HG02571 (cell line): Measurements from ENCODE around the gene MAN1C1.

Source experiments
- ATAC-seq: cut with Tn5 transposase; IDR thresholded peaks from one replicate; pipeline ENCODE4 v1.9.1; 2021; ENCODE audit warnings: mild to moderate bottlenecking, moderate library complexity; ENCODE audit not compliant: unreplicated experiment

MAN1C1 gene

DNA sequence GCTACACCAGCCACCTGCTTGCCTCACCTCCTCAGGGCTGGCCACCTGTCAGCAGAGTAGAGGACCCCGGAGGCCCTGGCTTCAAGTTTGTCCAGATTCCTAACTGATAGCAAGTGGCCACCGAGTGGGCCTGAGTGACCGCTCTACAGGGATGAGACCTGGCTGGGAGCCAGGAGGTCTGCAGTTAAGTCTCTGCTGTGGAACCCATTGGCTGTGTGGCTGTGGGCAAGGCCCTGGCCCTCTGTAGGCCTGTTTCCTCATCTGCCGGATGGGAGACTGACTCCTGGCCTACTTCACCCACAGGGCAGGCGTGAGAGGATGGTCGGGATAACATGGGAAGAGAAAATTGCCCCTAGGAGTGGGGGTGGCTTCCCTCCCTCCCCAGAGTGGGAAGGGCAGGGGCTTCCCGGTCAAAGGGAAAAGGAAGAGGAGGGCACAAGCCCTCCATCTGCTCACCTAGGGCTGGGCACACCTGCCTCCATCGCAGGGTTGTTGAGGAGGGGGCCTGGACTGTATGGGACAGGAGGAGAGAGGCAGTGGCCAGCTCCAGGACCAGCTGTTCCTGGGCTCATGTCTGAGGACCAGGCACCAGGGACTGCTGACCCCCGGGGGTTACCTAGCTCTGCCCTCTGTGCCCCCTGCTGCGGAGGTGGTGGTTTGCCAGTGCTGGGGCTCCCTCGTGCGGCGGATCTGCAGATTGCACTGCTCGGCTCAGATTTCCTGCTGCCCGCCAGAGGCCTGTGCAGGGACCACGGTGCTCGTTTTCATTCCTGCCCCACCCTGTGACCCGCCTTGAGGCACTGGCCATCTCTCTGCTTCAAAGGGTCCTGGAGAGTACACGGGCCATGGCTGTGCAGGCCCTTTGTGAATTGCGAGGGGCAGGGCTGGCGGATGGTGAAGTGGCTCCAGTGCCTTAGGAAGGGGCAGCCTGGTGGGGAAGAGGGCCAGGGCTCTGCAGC, 194.0 kb downstream of the MAN1C1 start:
- no peak for ATAC-seq

GRCh38 chr1:25811384-25812082, 194.9 kb downstream of the MAN1C1 start:
- no peak for ATAC-seq

GRCh38 chr1:25813071-25813733, 196.6 kb downstream of the MAN1C1 start:
- ATAC-seq = no peak

DNA sequence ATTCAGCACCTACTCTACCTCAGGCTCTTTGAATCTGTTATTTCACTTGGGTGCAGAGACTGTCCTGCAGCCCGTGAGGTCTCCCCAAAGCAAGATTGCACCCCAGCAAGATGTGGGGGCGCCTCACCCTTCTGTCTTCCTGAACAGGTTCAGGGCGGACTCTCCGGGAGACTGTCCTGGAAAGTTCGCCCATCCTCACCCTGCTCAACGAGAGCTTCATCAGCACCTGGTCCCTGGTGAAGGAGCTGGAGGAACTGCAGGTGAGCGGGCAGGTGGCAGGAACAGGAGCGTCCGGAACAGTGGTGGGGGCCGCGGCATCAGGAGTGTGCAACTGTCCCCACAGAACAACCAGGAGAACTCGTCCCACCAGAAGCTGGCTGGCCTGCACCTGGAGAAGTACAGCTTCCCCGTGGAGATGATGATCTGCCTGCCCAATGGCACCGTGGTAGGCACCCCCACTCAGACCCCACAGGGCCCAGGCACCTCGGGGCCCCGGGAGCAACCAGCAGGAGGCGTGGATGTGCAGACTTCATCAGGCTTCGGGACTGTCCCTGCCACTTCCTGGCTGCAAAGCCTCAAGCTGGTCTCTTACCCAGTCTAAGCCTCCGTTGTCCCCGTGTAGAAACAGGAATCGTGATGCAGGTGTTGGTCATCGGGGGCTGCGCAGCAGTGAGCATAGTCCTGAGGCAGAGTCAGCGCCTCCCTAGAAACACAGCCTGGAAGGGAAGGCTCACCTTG, 197.3 kb downstream of the MAN1C1 start:
- ATAC-seq = no peak

DNA sequence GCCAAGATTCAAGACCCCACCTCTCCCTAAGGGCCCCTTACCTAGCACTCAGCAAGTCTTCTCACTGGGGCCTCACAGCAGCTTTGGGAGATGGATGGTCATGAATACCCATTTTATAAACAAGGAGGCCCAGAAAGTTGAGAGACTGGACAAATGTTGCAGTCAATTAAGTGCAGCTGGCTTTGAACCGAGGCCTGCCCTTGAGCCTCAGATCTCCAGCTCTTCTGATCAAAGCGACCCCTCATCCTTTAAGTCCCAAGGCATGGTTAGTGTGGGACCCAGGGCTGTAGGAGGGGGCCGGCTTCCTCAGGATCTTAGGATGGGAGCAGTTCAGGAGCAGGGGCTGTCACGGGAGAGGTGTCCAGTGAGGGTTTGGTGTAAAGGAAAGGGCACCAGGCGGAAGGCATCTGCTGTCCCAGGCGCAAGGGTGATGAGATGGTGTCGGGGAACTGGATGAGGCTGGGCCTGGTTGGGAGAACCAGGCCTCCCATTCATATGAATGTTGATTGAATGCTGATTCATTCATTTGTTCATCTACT, 198.0 kb downstream of the MAN1C1 start:
- ATAC-seq = no peak

- ATAC-seq = no peak
These were observed 198.9 kb downstream of the MAN1C1 start for GRCh38 chr1:25815208-25816111.

DNA sequence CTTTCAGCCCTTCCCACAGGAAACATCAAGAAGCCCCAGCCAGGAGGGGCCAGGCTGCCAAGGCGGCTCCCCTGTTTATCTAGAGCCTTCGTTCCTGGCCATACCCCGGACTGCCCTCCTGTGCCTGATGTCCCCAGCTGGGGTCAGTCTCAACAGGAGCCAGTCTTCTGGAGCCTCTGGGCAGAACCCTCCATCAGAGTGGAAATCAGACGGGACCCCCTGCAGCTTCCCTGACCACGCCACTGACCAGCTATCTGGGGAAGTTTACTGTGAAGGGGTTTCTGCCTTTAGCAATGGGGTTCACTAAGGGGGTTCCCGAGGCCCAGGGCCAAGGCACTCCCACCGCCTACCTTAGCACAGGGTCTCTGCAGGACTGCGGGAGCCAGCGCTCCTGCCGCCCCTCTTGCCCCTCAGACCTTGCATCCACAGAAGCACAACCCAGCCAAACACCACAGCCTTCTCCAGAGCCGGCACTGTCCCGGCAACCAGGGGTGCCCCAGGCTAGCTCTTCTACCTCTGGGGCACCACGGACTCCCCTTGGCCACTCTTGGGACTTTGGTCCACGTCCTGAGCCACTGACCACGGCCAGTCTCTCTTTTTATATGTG, 199.6 kb downstream of the MAN1C1 start:
- ATAC-seq = no peak

DNA sequence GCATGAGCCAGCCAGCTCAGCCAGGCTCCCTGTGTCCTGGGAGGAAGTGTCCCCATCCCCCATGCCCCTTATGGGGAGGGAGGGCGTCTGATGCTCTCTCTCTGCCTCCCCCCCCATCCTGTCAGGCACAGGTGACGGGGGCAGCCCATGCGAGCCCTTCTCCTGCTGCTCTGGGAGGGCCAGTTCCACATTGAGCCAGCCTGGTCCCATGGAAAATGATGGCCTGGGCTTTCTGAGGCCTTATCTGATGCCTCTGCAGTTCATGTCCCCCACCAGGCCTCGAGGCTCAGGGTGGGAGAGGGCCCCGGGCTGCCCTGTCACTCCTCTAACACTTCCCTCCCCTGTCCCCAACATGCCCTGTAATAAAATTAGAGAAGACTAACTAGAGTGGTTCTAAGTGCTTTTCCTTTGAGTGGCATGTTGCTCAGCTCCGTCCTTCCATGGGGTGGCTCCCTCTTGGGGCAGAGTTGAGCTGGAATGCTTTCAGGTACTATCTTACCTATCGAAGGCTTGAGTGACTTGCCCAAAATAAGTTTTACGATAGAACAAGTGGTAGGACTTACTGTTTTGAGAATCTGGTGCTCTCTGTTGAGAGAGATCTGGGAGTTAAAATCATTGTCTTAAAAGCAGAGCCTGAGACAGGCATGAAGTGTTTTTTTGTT, 201.4 kb downstream of the MAN1C1 start:
- ATAC-seq = no peak

GRCh38 chr1:25818569-25818968, 202.0 kb downstream of the MAN1C1 start:
- no peak for ATAC-seq

DNA sequence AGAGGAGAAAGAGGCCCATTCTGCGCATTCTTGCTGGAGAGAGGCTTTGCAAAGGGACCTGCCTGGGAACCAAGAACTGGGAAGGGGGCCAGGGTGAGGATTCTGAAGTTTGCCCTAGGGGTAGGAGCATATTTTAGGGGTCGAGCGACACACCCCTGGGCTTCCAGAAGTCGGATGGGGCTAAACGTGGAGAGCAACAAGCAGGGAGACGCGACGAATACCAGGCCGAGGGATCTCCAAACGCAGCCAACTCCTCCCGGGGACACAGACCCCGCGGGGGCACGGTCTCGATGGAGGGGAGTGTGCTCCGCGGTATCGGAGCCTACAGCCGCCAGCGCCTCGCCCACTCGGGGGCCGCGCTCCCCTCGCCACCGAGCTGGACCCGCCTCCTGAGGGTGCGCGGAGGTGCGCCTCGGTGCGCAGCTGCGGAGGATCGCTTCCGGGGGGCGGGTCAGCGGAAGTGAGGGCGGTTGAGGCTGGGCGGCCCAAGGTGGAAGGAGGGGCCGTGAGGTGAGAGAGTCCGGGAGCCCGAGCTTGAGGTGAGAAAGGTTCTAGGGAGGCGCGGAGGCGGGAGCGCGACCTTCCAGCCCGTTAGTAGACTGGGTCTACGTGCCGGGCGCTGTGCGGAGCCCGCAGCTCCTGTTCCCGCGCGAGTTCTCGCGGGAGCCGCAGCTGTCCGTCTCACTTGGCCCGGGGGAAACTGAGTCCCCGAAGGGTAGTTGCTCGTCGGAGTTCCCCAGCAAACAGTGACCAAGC, 203.1 kb downstream of the MAN1C1 start, which contains the start of gene MTFR1L:
Gene MTFR1L (plus strand): TSS at position 464 of the 756 bp plus-strand sequence. CDS start 3,151 bp downstream, outside the sequence.
- ATAC-seq = peak; percentile 85

DNA sequence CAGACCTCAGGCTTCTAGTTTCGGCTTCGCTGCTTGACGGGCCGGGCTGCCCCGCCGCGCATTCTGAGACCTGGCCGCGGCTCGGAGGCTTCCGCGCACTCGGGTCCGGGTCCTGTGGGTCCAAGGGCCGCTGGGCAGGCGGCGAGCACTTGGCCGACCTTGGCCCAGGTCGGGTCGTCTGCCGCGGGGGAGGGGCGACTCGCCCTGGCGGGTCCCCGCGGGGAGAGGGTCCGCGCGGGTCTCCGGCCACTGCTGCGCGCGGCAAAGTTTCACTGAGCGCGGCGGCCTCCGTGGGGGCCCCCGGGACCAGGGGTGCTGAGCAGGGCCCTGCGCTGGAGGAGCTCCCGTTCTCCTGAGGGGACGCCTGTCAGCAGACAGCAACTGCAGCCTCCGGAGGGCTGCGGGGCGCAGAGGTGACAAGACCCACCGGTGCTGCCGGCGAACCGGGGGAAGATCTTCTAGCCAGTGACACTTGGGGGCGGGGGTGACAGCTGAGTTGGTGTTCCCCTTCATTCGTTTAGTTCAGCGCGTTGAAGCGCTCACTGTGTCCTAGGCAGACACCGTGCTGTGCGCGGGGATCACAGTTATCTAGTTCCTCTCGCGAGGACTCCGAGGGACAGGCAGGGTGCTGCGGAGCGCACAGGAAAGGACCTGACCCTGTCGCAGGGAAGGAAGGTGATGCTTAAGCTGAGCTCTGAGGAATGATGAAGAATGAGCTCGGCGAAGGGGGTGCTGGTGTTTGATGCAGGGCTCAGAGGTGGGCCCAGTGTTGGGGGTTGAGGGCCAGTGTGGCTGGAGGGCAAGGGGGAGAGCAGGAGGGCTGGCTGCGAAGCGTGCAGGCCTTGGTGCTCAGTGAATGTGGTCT, 203.9 kb downstream of the MAN1C1 start:
- ATAC-seq = peak; percentile 39

- no peak for ATAC-seq
These were observed 204.5 kb downstream of the MAN1C1 start for GRCh38 chr1:25821112-25821476.

DNA sequence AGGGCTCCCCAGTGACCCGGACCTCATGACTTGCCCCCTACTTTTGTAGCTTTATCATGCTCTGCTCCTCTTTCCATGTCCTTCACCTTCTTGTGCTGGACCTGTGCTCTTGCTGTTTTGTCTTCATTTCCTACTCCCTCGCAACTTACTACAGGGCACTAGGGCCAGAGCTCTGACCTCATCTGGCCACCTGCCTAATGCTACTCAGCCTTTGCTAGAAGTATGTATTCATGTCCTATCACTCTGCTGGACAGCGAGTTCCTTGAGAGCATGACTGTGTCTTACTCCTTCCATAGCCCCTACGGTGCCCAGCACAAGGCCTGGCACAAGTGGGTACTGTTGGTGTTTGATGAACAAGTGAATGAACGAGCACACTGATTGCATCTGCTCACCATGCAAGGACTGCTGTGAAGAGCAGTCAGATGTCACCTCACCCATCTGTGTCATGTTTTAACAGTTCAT, 205.1 kb downstream of the MAN1C1 start:
- ATAC-seq = no peak

- ATAC-seq = no peak
These were observed 209.0 kb downstream of the MAN1C1 start for GRCh38 chr1:25825605-25826004.

DNA sequence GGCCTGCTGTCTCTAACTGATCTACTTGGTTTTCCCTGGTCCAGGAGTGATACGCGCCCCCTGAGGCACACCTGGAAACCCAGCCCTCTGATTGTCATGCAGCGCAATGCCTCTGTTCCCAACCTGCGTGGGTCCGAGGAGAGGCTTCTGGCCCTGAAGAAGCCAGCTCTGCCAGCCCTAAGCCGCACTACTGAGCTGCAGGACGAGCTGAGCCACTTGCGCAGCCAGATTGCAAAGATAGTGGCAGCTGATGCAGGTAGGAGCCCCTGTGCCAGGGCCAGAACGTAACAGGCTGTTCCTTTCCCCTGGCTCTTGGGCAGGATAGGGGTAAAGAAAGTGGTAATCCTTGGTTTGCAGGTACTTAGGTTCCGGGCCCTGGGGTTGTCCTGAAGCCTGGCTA, 210.0 kb downstream of the MAN1C1 start:
- no peak for ATAC-seq

- no peak for ATAC-seq
These were observed 211.9 kb downstream of the MAN1C1 start for GRCh38 chr1:25828491-25828890.

- ATAC-seq = no peak
These were observed 212.5 kb downstream of the MAN1C1 start for GRCh38 chr1:25829046-25829445.
